ENCODE data around the gene CDT1. TPM values are rescaled to one million over a fixed set of nuclear protein-coding genes. Genes with fewer than 3 reads are reported as not detected.

Gene CDT1
- total and polyA plus RNA-seq, 4 donors = 2.0 to 5.8 (median 3.3) TPM

DNA sequence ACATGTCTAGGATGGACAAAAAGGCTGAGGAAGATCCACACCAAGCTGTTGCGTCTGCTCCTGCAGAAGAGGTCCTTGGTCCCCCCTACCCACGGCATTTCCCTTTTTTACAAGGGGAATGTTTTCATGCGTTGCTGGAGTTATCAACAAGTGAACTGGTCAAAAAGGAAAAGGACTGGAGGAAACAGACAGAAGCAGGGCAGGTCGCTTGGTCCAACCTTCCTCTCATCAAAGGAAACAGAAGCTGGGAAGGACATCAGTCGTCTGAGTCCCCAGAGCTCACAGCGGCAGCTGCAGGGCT is 44.7 kb upstream of the CDT1 start:
- no peak for DNase-seq
- Histone ChIP-seq H3K36me3 (ENCODE audit: control insufficient read depth in 4 of 4, insufficient read depth in 4 of 4, low read length in 4 of 4) (peaks cover 0 to 8% (median 2%) of the 10 kb centered on the region in 4 donors), H3K9ac (ENCODE audit: insufficient read depth in 1 of 2, low read length in 2 of 2) (no peak overlapping the region), H3K27ac (ENCODE audit: low read depth in 1 of 2, low read length in 1 of 2) (peak overlapping the region in 1 of 2 donors; percentile 41), H3K4me3 (no peak overlapping the region), H3K4me1 (ENCODE audit: control insufficient read depth in 5 of 5, insufficient read depth in 5 of 5, low read length in 5 of 5) (peaks cover 0 to 30% (median 9%) of the 10 kb centered on the region in 5 donors), H3K9me3 (ENCODE audit: control insufficient read depth in 4 of 4, insufficient read depth in 3 of 4, low read length in 3 of 4) (no peaks in the 10 kb centered on the region), H3K27me3 (ENCODE audit: control insufficient read depth in 3 of 3, insufficient read depth in 3 of 3, low read length in 2 of 3) (no peaks in the 10 kb centered on the region)
- WGBS, 2 donors = 65 to 66% methylated on average over 6 of the region's 6 CpGs
- TF ChIP-seq, protein P1, sequence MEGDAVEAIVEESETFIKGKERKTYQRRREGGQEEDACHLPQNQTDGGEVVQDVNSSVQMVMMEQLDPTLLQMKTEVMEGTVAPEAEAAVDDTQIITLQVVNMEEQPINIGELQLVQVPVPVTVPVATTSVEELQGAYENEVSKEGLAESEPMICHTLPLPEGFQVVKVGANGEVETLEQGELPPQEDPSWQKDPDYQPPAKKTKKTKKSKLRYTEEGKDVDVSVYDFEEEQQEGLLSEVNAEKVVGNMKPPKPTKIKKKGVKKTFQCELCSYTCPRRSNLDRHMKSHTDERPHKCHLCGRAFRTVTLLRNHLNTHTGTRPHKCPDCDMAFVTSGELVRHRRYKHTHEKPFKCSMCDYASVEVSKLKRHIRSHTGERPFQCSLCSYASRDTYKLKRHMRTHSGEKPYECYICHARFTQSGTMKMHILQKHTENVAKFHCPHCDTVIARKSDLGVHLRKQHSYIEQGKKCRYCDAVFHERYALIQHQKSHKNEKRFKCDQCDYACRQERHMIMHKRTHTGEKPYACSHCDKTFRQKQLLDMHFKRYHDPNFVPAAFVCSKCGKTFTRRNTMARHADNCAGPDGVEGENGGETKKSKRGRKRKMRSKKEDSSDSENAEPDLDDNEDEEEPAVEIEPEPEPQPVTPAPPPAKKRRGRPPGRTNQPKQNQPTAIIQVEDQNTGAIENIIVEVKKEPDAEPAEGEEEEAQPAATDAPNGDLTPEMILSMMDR (IDR thresholded peaks at IDR 0.05; ENCODE audit: control extremely low read depth, extremely low read depth) = no peak
- no peak for ATAC-seq (ENCODE audit: insufficient read depth, low FRiP score)

DNA sequence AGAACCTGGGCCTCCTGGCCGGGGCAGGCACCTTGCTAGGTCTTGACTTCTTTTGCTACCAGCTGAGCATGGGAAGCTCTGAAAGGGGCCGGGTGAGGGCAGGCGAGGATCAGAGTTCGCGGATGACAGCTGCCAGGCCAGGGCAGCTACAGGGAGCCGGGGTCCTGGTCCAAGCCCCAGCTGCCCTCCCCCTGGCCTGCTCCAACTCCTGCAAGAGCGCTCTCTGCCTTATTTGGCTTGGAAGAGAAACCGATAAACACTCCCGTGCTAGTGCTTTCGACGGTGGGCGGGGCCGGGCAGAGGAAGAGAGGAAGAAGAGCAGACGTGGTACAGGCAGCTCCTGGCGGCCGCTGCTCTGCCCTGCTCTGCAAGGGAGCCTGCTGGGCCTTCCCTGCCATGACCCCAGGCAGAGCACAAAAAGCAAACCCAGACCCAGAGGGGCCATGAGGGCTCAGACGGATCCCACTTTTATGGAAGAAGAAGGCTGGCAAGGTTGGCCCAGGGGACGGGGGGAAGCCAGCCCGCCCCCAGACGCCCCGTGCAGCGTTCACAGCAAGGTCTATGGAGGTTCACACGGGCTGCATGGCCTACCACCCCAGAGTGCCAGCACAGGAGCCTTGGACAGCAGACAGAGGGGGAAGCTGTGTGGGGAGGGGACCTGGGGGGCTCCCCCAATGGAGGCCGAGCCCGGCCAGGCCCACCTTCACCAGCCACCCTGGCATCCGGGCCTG is 44.2 kb upstream of the CDT1 start:
- Histone ChIP-seq H3K4me1 (ENCODE audit: control insufficient read depth in 5 of 5, insufficient read depth in 5 of 5, low read length in 5 of 5) (peaks cover 0 to 32% (median 9%) of the 10 kb centered on the region in 5 donors), H3K9ac (ENCODE audit: insufficient read depth in 1 of 2, low read length in 2 of 2) (no peak overlapping the region), H3K27me3 (ENCODE audit: control insufficient read depth in 3 of 3, insufficient read depth in 3 of 3, low read length in 2 of 3) (no peaks in the 10 kb centered on the region), H3K36me3 (ENCODE audit: control insufficient read depth in 4 of 4, insufficient read depth in 4 of 4, low read length in 4 of 4) (peaks cover 0 to 9% (median 2%) of the 10 kb centered on the region in 4 donors), H3K27ac (ENCODE audit: low read depth in 1 of 2, low read length in 1 of 2) (peak overlapping the region in 1 of 2 donors; percentile 41), H3K9me3 (ENCODE audit: control insufficient read depth in 4 of 4, insufficient read depth in 3 of 4, low read length in 3 of 4) (no peaks in the 10 kb centered on the region), H3K4me3 (no peak overlapping the region)
- ATAC-seq (ENCODE audit: insufficient read depth, low FRiP score) = no peak
- WGBS, 2 donors = 42 to 63% methylated on average over 26 of the region's 26 CpGs
- TF ChIP-seq, protein P1 (IDR thresholded peaks at IDR 0.05; ENCODE audit: control extremely low read depth, extremely low read depth) = no peak
- peak; percentile 46 to 60 (median 47) for DNase-seq

DNA sequence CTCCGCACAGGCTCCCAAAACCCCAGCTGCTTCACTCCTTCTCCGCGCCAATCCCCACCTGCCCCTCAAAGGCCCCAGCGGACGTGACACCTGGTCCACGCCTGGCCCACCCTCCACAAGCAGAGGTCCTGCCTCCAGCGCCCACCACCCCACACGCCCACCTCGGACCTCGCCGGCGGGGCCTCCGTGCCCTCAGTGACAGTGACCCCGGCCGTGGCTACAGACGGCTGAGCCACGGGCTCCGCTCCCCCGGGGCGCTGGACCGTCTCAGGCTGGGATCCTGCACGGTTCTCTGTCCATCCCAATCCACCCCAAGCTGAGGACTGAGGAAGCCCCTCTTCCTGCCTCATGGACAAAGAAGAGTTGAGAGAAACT is 43.6 kb upstream of the CDT1 start:
- no peak overlapping the region for H3K9ac ChIP-seq (ENCODE audit: insufficient read depth in 1 of 2, low read length in 2 of 2)
- H3K27ac ChIP-seq (ENCODE audit: low read depth in 1 of 2, low read length in 1 of 2) = no peak overlapping the region
- ATAC-seq (ENCODE audit: insufficient read depth, low FRiP score) = no peak
- no peak overlapping the region for H3K4me3 ChIP-seq
- WGBS, 2 donors = 93 to 95% methylated on average over 19 to 22 of the region's 22 CpGs
- DNase-seq = no peak
- H3K27me3 ChIP-seq (ENCODE audit: control insufficient read depth in 3 of 3, insufficient read depth in 3 of 3, low read length in 2 of 3) = no peaks in the 10 kb centered on the region
- peaks cover 0 to 35% (median 9%) of the 10 kb centered on the region in 5 donors for H3K4me1 ChIP-seq (ENCODE audit: control insufficient read depth in 5 of 5, insufficient read depth in 5 of 5, low read length in 5 of 5)
- TF ChIP-seq, protein P1 (IDR thresholded peaks at IDR 0.05; ENCODE audit: control extremely low read depth, extremely low read depth) = no peak
- H3K36me3 ChIP-seq (ENCODE audit: control insufficient read depth in 4 of 4, insufficient read depth in 4 of 4, low read length in 4 of 4) = peaks cover 0 to 9% (median 2%) of the 10 kb centered on the region in 4 donors
- no peaks in the 10 kb centered on the region for H3K9me3 ChIP-seq (ENCODE audit: control insufficient read depth in 4 of 4, insufficient read depth in 3 of 4, low read length in 3 of 4)
